B cell (primary cell): ENCODE results near the gene TBPL2.

Source experiments
- CTCF ChIP-seq: fragments of 200-600 bp; IDR thresholded peaks from one replicate; pipeline ENCODE4 v1.8.0; 2022; ENCODE audit warnings: antibody characterized with exemption, mild to moderate bottlenecking
- EZH2 ChIP-seq: IDR thresholded peaks from 2 replicates; pipeline ENCODE4 v1.6.1; 2012; ENCODE audit warnings: borderline replicate concordance, low read depth, mild to moderate bottlenecking, moderate library complexity, low read length; ENCODE audit not compliant: insufficient read depth, poor library complexity, severe bottlenecking

GRCh38 chr14:55450124-55450523, 9.7 kb upstream of the TBPL2 start:
- TF ChIP-seq CTCF (no peak), EZH2 (no peak)
